Measurements from ENCODE around the gene SLC4A2.

SLC4A2 gene

DNA sequence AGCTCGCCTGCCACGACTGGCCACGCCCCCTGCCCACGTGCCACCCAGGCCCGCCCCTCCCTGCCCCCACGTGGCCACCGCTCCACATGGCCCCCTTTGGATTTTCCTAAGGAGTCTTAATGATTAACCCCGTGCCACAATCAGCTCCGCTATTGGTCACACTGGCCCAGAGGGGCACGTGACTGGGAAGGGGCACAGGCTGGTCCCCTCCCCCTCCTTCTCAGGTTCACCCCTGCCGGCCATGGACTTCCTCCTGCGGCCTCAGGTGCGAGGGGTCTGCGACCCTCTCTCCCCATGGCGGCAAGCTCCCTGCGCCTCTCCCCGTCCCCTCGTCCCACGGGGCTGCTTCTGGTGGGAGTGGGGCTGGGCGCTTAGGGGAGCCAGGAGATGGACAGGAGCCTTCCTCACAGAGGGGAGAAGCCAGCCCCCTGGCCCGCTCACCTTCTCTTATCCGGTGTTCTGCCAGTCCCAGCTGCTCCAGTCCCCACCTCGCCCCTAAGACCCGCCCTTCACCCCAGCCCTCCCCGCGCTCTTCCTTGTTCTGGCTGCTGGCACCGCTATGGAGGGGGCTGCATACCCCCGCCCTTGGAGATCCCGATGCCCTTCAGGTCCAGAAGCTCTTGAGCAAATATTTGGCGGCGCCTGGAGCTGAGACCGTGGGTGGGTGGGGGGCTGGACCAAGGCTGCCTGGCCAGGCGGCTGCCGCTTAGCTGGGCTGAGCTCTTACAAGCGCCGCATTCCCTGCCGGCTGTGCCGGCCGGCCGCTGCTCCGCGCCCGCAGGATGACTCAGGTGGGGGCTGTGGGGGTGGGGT is 3.2 kb downstream of the SLC4A2 start:
- WGBS (ENCODE audit: insufficient coverage), result 94% methylated on average over 27 of the region's 43 CpGs
- Histone ChIP-seq H3K4me1 (ENCODE audit: control extremely low read depth in 1 of 4, control insufficient read depth in 4 of 4, insufficient read depth in 4 of 4, low read length in 3 of 4) (peaks cover 3 to 32% (median 26%) of the 10 kb centered on the region in 4 experiments), H3K4me3 (ENCODE audit: control insufficient read depth in 1 of 7, extremely low read depth in 1 of 7, insufficient read depth in 4 of 7, low read depth in 2 of 7, low read length in 6 of 7) (no peak overlapping the region), H3K9me3 (ENCODE audit: control extremely low read depth in 1 of 5, control insufficient read depth in 4 of 5, insufficient read depth in 2 of 5, low read depth in 1 of 5, low read length in 4 of 5) (no peaks in the 10 kb centered on the region), H3K27me3 (replicated peaks in 2 of 5; ENCODE audit: control insufficient read depth in 4 of 5, insufficient read depth in 5 of 5, low read length in 4 of 5) (no peaks in the 10 kb centered on the region), H3K27ac (ENCODE audit: insufficient read depth in 1 of 2, low read depth in 1 of 2, low read length in 2 of 2, poor library complexity in 1 of 2, severe bottlenecking in 2 of 2) (no peak overlapping the region), H3K36me3 (ENCODE audit: control insufficient read depth in 4 of 4, insufficient read depth in 4 of 4, low read length in 3 of 4) (peaks cover 6 to 49% (median 36%) of the 10 kb centered on the region in 4 experiments)
- DNase-seq, result no peak
- POLR2A ChIA-PET, result no interaction called here
- CTCF ChIA-PET, result interaction anchor here (0.8 to 7.2 kb wide), 6 partner anchors 13 to 46 kb away, joined by 3 to 64 read pairs (median 4); partner anchors contain the start of gene ABCB8

DNA sequence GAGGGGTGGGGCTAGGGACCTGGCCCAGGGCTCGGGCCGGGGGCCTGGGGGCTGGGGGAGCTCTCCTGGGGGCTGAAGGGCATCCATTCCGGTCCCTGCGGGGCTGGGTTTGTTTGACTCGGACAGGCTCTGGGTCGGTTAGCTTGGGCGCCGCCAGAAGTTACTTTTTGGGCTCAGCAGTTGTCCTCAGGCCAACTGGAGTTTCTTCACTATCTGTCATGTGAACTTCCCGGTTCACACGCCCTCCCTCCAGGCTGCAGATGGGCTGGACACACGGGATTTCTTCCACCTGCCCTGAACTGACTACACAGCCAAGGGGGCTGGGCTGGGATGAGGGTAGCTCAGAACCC is 3.8 kb downstream of the SLC4A2 start:
- no peaks in the 10 kb centered on the region for H3K9me3 ChIP-seq (ENCODE audit: control extremely low read depth in 1 of 5, control insufficient read depth in 4 of 5, insufficient read depth in 2 of 5, low read depth in 1 of 5, low read length in 4 of 5)
- no peak overlapping the region for H3K4me3 ChIP-seq (ENCODE audit: control insufficient read depth in 1 of 7, extremely low read depth in 1 of 7, insufficient read depth in 4 of 7, low read depth in 2 of 7, low read length in 6 of 7)
- DNase-seq, result no peak
- no peak overlapping the region for H3K27ac ChIP-seq (ENCODE audit: insufficient read depth in 1 of 2, low read depth in 1 of 2, low read length in 2 of 2, poor library complexity in 1 of 2, severe bottlenecking in 2 of 2)
- ChIA-PET CTCF (interaction anchor here (1.0 to 7.2 kb wide), 5 partner anchors 12 to 45 kb away, joined by 3 to 64 read pairs (median 4); no protein-coding TSS in a partner anchor), POLR2A (no interaction called here)
- H3K27me3 ChIP-seq (replicated peaks in 2 of 5; ENCODE audit: control insufficient read depth in 4 of 5, insufficient read depth in 5 of 5, low read length in 4 of 5), result no peaks in the 10 kb centered on the region
- H3K4me1 ChIP-seq (ENCODE audit: control extremely low read depth in 1 of 4, control insufficient read depth in 4 of 4, insufficient read depth in 4 of 4, low read length in 3 of 4), result peaks cover 3 to 29% (median 26%) of the 10 kb centered on the region in 4 experiments
- 95% methylated on average over 9 of the region's 11 CpGs for WGBS (ENCODE audit: insufficient coverage)
- H3K36me3 ChIP-seq (ENCODE audit: control insufficient read depth in 4 of 4, insufficient read depth in 4 of 4, low read length in 3 of 4), result peaks cover 6 to 55% (median 42%) of the 10 kb centered on the region in 4 experiments

DNA sequence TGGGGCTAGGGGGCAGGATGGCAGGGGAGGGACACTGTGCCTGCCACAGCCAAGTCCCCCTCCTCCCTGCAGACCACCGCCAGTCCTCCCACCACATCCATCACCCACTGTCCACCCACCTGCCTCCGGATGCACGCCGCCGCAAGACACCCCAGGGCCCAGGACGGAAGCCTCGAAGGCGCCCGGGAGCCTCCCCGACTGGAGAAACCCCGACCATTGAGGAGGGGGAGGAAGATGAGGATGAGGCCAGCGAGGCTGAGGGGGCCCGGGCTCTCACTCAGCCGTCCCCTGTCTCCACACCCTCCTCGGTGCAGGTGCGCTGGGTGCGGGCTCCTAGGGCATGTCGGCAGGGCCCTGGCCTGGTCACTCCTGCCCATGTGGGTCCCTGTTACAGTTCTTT is 5.1 kb downstream of the SLC4A2 start:
- no peaks in the 10 kb centered on the region for H3K27me3 ChIP-seq (replicated peaks in 2 of 5; ENCODE audit: control insufficient read depth in 4 of 5, insufficient read depth in 5 of 5, low read length in 4 of 5)

DNA sequence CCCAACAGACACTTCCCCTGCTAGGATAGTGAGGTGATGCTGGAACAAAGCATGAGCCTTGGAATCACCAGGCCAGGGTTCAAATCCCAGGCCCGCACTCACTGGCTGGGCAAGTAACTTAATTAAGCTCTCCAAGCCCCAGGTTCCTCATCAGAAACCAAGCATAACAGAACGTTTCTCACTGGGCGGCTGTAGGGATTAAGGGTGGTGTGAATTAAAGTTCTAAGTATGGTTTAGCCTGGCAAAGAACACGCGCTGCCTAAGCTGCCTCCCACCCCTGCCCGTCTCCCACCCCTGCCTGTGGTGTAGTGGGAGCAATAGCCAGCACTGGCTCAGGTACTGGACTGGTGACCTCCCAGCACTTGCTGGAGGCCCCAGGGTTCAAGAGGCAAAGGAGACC is 5.6 kb downstream of the SLC4A2 start:
- Histone ChIP-seq H3K4me1 (ENCODE audit: control extremely low read depth in 1 of 4, control insufficient read depth in 4 of 4, insufficient read depth in 4 of 4, low read length in 3 of 4) (peaks cover 0 to 18% (median 14%) of the 10 kb centered on the region in 4 experiments), H3K36me3 (ENCODE audit: control insufficient read depth in 4 of 4, insufficient read depth in 4 of 4, low read length in 3 of 4) (peaks cover 6 to 66% (median 53%) of the 10 kb centered on the region in 4 experiments), H3K27me3 (replicated peaks in 2 of 5; ENCODE audit: control insufficient read depth in 4 of 5, insufficient read depth in 5 of 5, low read length in 4 of 5) (no peaks in the 10 kb centered on the region), H3K9me3 (ENCODE audit: control extremely low read depth in 1 of 5, control insufficient read depth in 4 of 5, insufficient read depth in 2 of 5, low read depth in 1 of 5, low read length in 4 of 5) (no peaks in the 10 kb centered on the region), H3K27ac (ENCODE audit: insufficient read depth in 1 of 2, low read depth in 1 of 2, low read length in 2 of 2, poor library complexity in 1 of 2, severe bottlenecking in 2 of 2) (no peak overlapping the region), H3K4me3 (ENCODE audit: control insufficient read depth in 1 of 7, extremely low read depth in 1 of 7, insufficient read depth in 4 of 7, low read depth in 2 of 7, low read length in 6 of 7) (no peak overlapping the region)
- ChIA-PET CTCF (interaction anchor here (1.5 kb wide), 1 partner anchor 29 kb away, joined by 3 read pairs; no protein-coding TSS in a partner anchor), POLR2A (no interaction called here)
- WGBS (ENCODE audit: insufficient coverage), result 100% methylated on average over 2 of the region's 6 CpGs
- DNase-seq, result no peak

More for the DNA sequence above, 5.1 kb downstream of the SLC4A2 start:
- whole genome bisulfite sequencing (ENCODE audit: insufficient coverage), result 100% methylated on average over 10 of the region's 18 CpGs
- Histone ChIP-seq H3K9me3 (ENCODE audit: control extremely low read depth in 1 of 5, control insufficient read depth in 4 of 5, insufficient read depth in 2 of 5, low read depth in 1 of 5, low read length in 4 of 5) (no peaks in the 10 kb centered on the region), H3K4me3 (ENCODE audit: control insufficient read depth in 1 of 7, extremely low read depth in 1 of 7, insufficient read depth in 4 of 7, low read depth in 2 of 7, low read length in 6 of 7) (no peak overlapping the region), H3K27ac (ENCODE audit: insufficient read depth in 1 of 2, low read depth in 1 of 2, low read length in 2 of 2, poor library complexity in 1 of 2, severe bottlenecking in 2 of 2) (no peak overlapping the region), H3K36me3 (ENCODE audit: control insufficient read depth in 4 of 4, insufficient read depth in 4 of 4, low read length in 3 of 4) (peaks cover 6 to 61% (median 48%) of the 10 kb centered on the region in 4 experiments), H3K4me1 (ENCODE audit: control extremely low read depth in 1 of 4, control insufficient read depth in 4 of 4, insufficient read depth in 4 of 4, low read length in 3 of 4) (peaks cover 0 to 18% (median 15%) of the 10 kb centered on the region in 4 experiments)
- no peak for DNase-seq
- ChIA-PET POLR2A (no interaction called here), CTCF (interaction anchor here (7.2 kb wide), 1 partner anchor 11 kb away, joined by 64 read pairs; no protein-coding TSS in a partner anchor)

DNA sequence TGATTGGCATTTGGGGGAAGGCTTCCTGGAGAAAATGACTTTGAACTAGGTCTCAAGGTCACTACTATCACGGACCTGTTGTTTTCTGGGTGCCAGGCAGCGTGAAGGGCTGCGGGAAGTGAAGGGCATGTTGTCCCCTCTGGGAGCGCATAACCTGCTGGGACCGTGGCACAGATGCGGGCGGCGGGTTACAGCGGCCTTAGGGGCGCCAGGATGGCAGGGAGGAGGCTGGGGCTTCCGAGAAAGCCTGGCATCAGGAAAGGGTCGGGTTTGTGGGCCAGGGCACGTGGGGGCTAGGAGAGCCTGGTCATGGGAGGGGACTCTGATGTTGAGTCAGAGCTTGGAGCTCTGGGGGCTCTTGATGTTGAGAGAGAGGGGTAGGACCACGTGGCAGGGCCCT is 6.1 kb downstream of the SLC4A2 start:
- H3K36me3 ChIP-seq (ENCODE audit: control insufficient read depth in 4 of 4, insufficient read depth in 4 of 4, low read length in 3 of 4), result peaks cover 6 to 71% (median 58%) of the 10 kb centered on the region in 4 experiments
- WGBS (ENCODE audit: insufficient coverage), result 98% methylated on average over 12 of the region's 14 CpGs
- no peaks in the 10 kb centered on the region for H3K9me3 ChIP-seq (ENCODE audit: control extremely low read depth in 1 of 5, control insufficient read depth in 4 of 5, insufficient read depth in 2 of 5, low read depth in 1 of 5, low read length in 4 of 5)
- ChIA-PET POLR2A (no interaction called here), CTCF (interaction anchor here (0.8 to 1.5 kb wide), 3 partner anchors 11 to 28 kb away, joined by 3 read pairs; no protein-coding TSS in a partner anchor)
- DNase-seq, result no peak
- peaks cover 0 to 12% (median 9%) of the 10 kb centered on the region in 4 experiments for H3K4me1 ChIP-seq (ENCODE audit: control extremely low read depth in 1 of 4, control insufficient read depth in 4 of 4, insufficient read depth in 4 of 4, low read length in 3 of 4)
- no peak overlapping the region for H3K27ac ChIP-seq (ENCODE audit: insufficient read depth in 1 of 2, low read depth in 1 of 2, low read length in 2 of 2, poor library complexity in 1 of 2, severe bottlenecking in 2 of 2)
- no peaks in the 10 kb centered on the region for H3K27me3 ChIP-seq (replicated peaks in 2 of 5; ENCODE audit: control insufficient read depth in 4 of 5, insufficient read depth in 5 of 5, low read length in 4 of 5)
- H3K4me3 ChIP-seq (ENCODE audit: control insufficient read depth in 1 of 7, extremely low read depth in 1 of 7, insufficient read depth in 4 of 7, low read depth in 2 of 7, low read length in 6 of 7), result no peak overlapping the region

DNA sequence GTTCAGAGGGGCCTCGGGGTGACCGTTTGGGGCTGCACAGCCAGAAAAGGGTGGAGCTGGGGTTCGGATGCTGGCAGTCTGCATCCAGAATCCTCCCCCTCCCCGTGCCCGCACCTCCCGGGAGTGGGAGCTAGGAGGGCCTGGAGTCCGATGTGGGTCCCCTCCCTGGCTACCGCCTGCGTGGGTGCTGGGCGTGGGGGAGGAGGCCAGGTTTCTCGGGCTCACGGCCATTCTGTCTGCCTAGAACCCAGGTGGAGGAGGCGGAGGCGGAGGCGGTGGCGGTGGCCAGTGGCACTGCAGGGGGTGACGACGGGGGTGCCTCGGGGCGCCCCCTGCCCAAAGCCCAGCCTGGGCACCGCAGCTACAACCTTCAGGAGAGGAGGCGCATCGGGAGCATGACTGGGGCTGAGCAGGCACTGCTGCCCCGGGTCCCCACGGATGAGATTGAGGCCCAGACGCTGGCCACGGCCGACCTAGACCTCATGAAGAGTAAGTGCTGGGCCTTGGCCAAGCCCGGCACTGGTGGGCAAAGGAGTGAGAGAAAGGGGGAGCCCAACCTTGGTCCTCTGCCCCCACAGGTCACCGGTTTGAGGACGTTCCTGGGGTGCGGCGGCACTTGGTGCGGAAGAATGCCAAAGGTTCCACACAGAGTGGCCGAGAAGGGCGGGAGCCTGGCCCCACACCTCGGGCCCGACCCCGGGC is 7.0 kb downstream of the SLC4A2 start:
- WGBS (ENCODE audit: insufficient coverage), result 98% methylated on average over 36 of the region's 39 CpGs
- Histone ChIP-seq H3K36me3 (ENCODE audit: control insufficient read depth in 4 of 4, insufficient read depth in 4 of 4, low read length in 3 of 4) (peaks cover 6 to 80% (median 63%) of the 10 kb centered on the region in 4 experiments), H3K27me3 (replicated peaks in 2 of 5; ENCODE audit: control insufficient read depth in 4 of 5, insufficient read depth in 5 of 5, low read length in 4 of 5) (no peaks in the 10 kb centered on the region), H3K9me3 (ENCODE audit: control extremely low read depth in 1 of 5, control insufficient read depth in 4 of 5, insufficient read depth in 2 of 5, low read depth in 1 of 5, low read length in 4 of 5) (no peaks in the 10 kb centered on the region), H3K27ac (ENCODE audit: insufficient read depth in 1 of 2, low read depth in 1 of 2, low read length in 2 of 2, poor library complexity in 1 of 2, severe bottlenecking in 2 of 2) (no peak overlapping the region), H3K4me1 (ENCODE audit: control extremely low read depth in 1 of 4, control insufficient read depth in 4 of 4, insufficient read depth in 4 of 4, low read length in 3 of 4) (peaks cover 0 to 3% (median 0%) of the 10 kb centered on the region in 4 experiments), H3K4me3 (ENCODE audit: control insufficient read depth in 1 of 7, extremely low read depth in 1 of 7, insufficient read depth in 4 of 7, low read depth in 2 of 7, low read length in 6 of 7) (no peak overlapping the region)
- no peak for DNase-seq
- CTCF ChIA-PET, result interaction anchor here (0.8 to 3.1 kb wide), 5 partner anchors 10 to 48 kb away, joined by 3 to 24 read pairs (median 3); no protein-coding TSS in a partner anchor
- POLR2A ChIA-PET, result no interaction called here

Data from common myeloid progenitor, CD34-positive (primary cell).